GM18951 (cell line): ENCODE data around the gene KLHL29.

Source experiments
- POLR2A ChIP-seq: IDR thresholded peaks from 4 replicates; pipeline ENCODE4 v1.6.1; 2011; ENCODE audit warnings: mild to moderate bottlenecking; ENCODE audit not compliant: insufficient read length, insufficient read depth; ENCODE audit errors: extremely low read depth
- in situ Hi-C: fragments of 300-500 bp; cut with MboI; formaldehyde crosslinking; loops from one replicate; pipeline ENCODE4 v1.12.0; 2022; ENCODE audit warnings: low sequenced_read_pairs, mixed read lengths, inconsistent platforms; ENCODE audit not compliant: unreplicated experiment

KLHL29 gene

GRCh38 chr2:23478087-23478932 lies 93.3 kb downstream of the KLHL29 start:
- in situ Hi-C loops: no loop called here
- no peak for TF ChIP-seq POLR2A

GRCh38 chr2:23478933-23479683 lies 94.1 kb downstream of the KLHL29 start:
- in situ Hi-C loops: no loop called here
- no peak for TF ChIP-seq POLR2A

DNA sequence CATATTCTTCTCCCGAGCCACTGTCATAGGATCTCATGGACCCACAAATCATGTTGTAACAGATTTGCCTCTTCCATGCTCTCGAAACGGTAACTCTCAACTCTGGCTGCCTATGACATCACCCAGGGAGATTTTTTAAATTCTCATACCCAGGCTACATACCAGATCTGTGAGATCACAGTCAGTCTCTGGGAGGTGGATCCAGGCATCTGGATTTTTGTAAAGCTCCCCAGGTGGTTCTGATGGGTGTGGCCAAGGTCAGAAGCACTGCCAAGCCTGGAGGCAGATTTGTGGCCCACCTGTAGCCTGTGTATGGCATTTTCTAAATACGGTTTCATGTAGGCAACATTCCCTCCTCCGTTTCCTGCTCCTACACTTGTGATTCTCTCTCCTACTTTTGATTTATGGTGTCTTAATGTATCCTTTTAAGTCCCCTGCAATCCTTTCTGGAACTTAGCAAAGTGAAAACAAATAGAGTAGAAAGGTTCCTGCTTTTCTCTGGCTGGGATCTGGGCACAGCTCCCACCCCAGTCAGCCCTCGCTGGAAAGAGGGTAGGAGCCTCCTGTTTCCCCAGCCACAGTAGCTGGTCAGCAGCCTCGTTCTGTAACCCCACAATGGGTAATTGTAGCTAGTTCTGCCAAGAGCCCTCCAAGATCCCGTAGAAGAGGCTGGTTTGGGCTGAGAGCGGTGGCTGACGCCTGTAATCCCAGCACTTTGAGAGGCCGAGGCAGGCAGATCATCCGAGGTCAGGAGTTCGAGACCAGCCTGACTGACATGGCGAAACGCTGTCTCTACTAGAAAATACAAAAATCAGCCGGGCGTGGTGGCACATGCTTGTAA lies 96.2 kb downstream of the KLHL29 start:
- in situ Hi-C loops: no loop called here
- TF ChIP-seq POLR2A: no peak

- in situ Hi-C loops: no loop called here
- TF ChIP-seq POLR2A: no peak
Observed at GRCh38 chr2:23482188-23482587, 97.2 kb downstream of the KLHL29 start.

GRCh38 chr2:23482607-23483006 lies 97.6 kb downstream of the KLHL29 start:
- in situ Hi-C loops: no loop called here
- TF ChIP-seq POLR2A: no peak

GRCh38 chr2:23483791-23484190 lies 98.8 kb downstream of the KLHL29 start:
- no peak for TF ChIP-seq POLR2A
- in situ Hi-C loops: no loop called here

- TF ChIP-seq POLR2A: no peak
- in situ Hi-C loops: no loop called here
Observed at GRCh38 chr2:23484275-23484674, 99.3 kb downstream of the KLHL29 start.

DNA sequence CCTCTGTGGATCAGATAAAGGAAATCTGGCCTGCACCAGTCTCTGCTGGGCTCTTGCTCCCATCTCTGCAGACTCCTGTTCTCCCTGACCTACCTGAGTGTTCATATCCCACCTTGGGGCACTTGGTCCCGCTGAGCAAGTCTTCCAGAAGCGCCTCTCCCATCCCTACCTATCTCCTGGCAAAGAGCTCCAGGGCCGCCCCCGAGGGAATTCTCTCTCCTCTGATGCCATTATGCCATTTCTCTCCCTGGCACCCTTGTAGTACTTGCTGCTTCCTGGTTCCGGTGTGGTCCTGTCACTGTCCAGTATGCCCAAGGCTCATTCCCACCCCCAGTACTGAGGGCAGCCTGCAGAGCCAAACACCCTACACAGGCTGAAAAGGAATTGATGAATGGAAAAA lies 99.8 kb downstream of the KLHL29 start:
- in situ Hi-C loops: no loop called here
- TF ChIP-seq POLR2A: no peak

DNA sequence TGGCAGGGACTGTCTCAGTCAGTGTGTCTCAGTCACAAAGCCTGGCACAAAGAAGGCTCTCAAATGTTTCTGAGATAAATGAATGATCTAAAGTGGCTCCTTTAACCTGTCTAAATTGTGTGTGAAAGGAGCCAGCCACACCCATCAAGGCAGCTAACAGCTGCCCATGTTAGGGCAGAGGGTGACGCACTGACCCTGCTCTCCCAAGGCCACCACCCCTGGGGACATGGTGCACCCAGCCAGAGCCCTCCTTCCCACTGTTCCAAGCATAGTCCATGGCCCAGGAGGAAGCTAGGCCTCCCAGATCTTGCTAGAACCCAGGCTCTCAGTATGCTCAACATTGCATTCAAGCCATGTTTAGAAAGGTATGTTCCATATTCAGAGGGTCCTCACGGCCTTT lies 100.3 kb downstream of the KLHL29 start:
- in situ Hi-C loops: no loop called here

DNA sequence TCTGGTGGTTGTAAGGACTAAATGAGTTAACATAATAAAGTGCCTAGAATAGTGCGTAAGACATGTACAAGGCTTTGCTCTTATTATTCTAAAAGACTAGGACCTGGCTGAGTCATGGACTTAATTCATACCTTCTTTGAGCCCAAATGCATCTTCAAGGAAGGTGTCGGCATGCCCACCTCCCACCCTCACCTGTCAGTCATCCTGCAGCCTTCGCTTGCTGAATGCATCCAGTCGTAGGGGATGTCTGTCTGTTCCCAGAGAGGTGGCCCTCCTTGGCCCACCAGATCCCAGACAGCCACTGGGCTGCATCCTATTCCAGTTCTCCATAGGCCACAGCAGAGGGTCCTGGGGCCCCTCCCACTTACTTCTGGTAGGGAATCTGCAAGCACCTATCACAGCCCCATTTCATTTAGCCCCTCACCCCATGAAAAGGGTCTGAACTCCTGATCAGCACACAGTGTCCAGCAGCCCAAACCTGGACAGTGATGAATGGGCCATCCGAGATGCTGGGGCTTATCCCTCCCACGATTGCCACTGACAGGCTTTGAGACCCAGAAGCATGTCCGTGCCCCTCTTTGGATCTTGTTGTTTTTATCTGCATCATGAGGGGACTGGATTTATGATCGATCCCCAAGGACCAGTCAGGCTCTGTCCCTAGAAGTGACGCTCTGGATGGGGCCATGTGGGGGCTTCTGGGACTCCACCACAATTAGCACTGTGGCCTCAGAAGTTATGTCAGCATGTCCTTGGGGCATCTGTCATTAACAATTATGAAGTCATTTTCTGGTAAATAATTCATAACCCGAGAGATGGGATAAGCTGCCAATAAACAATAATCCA lies 101.1 kb downstream of the KLHL29 start:
- TF ChIP-seq POLR2A: no peak
- in situ Hi-C loops: no loop called here

More for the DNA sequence above, 100.3 kb downstream of the KLHL29 start:
- no peak for TF ChIP-seq POLR2A

DNA sequence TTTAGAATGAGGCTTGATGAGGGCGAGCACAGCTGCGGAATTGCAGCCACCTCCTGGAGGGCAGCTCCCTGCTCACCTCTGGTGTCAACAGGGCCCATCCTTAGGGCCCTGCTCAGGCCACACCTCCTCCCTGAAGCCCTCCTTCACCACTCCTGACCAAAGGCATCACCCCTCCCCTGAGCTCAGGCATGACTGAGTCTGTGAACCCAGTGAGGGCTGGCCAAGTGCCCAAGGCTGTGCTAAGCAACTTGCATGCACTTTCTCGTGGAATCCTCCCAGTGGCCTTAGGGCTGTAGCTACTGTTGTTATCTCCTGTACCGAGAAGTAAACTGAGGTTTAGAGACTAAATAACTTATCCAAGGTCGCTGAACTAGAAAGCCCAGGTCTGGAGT lies 101.7 kb downstream of the KLHL29 start:
- TF ChIP-seq POLR2A: no peak
- in situ Hi-C loops: no loop called here

DNA sequence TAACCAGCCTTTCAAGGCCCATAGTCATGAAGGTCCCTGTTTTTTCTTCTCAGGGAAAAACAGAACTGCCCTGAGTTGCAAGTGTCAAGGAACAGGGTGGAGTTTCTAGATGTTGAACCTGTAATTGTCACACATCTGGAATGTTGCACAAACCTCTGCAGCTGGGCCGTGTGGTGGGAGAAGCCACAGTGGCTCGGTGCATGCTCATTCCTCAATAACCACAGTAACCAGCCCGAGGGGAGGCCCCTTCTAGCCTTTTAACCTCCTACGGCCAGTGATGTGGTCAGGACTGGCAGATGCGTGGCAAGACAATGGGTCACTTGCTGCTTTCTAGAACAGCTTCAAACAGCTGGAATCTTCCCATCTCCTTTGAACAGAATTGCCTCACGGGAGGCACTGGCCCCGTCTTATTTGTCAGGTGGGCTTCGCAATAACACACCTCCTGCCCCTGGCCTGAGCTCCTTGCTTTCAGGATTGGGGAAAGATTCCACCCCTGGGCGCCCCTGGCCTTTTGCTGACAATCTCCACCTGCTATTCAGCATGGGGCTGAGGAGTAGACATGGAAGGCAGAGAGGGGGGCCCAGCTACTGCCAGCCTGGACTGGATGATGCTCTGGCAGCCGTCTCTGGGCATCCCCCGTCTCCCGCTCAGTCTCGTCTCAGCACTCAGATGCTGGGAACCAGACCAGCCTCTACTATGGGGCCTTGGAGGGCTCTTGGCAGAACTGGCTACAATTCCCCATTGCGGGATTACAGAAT lies 102.9 kb downstream of the KLHL29 start:
- in situ Hi-C loops: no loop called here
- TF ChIP-seq POLR2A: no peak
